GM19240 (cell line): Measurements from ENCODE around the gene C9orf50.

Experiments used
- DNase-seq: peaks from one replicate; pipeline ENCODE4 v3.0.0; 2011; ENCODE audit warnings: low spot score; ENCODE audit not compliant: insufficient read length

Gene C9orf50

DNA sequence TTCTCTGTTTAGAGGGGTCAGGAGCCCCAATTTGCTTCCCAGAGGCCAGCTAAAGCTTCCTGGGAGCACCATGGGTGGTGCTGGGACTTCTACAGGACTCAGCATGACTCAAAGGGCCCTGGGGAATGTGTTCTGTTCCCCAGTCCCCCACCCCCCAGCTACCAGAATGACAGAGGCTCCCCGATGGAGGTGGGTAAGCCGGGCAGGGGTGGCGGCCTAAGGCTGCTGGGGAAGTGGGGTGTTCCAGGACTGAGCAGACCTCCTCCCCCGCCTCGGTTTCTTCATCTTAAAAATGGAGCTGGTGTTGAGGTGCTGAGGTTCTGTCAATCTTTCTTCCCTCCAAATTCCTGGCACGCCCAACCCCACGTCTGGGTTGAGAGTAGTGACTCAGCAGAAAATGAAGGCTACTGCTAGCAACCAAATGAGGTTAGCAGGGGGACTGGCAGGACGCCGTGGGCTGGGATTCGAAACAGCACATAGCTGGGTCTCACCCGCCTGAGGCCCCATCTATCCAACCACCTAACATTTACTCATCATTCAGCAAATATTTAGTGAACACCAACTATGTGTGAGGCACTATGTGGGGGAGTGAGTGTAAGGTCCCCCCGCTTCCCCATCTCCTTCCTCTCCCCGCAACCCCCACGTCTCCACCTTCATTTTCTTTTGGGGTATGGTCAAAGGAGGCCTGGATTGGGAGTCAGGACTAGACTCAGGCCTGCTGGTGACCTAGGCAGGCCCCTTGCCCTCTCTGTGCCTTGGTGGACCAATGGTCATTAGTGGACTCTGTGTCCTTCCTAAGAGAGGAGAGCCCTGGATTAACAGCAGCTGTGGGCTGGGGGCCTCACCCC is 50.2 kb downstream of the C9orf50 start:
- no peak for DNase-seq

DNA sequence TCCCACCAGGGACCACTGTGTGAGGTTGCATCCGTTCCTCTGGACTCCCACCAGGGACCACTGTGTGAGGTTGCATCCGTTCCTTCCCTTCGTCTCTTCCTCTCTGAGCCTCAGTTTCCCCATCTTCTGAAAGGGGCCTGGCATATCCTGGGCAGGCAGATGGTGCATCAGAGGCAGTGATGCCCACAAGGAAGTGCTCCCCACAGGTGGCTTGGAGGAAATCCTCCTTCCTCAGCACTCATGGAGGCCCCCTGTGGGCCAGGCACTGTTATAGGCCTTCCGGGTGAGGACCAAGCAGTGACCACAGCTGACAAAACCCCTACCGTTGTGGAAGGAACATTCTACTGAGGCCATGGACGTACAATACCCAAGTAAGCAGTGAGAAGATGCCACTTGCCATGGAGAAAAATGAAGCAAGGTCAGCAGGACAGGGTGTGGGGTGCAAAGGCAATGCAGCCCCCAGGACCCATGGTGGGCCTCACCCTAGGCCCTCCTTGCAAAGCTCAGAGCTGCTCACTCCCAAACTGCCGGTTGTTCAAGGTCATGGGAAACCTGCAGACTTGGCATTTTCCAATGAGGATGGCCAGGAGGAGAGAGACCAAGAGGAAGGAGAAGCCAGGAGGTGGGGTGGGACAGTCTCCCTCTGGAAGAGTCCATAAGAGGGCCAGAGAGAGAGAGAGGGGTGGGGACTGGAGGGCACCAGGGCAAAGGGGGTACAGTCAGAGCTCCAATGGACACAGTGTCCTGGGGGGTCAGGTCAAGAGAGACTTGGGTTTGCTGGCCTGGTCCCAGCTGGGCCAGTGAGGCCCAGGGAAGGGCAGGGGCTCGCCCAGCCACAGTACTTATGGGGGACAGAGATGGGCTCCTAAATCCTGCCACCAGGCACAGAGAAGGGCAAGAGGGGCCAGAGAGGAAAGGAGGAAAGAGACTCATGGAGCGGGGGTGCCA is 51.1 kb downstream of the C9orf50 start:
- no peak for DNase-seq

DNA sequence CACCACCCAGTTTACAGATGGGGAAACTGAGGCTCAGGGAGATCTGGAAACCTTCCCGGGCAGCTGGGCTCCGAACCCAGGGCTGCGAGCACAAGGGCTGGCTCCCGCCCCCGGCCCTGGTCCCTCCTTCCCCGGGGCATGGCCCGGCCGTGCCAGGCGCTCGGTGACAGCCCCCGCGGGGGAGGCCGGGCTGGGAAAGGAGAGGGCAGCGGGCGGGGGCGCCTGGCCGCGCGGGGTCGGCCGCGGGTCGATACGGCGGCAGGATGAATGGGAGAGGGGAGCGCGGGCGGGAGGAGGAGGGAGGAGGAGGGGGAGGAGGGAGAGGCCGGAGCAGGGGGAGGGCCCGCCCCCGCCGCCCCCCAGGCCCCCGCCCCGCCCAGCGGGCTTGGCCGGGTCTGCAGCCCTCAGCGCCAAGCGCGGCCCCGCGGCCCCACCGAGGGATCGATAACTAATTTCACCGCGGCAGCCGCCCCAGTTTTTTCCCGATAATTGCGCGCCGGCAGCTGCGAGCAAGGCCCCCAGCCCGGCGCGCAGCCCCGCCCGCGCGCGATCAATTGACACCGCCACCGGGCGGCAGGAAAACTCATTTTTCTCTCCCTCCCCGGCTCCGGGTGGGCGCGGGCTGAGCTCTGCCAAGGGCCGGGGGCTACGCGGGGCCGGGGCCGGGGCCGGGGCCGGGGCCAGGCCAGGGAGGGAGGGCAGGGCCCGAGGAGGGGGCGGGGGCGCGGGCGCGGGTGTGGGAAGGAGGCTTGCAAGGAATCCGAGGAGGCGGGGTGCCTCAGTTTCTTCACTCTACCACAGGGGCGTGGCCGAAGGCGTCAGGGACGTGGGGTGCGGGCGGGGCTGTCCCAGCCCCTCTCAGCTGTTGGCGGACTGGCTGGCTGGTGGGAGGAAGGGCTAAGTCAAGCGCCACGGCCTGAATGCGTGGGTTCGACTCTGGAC is 52.1 kb downstream of the C9orf50 start:
- DNase-seq, result no peak

DNA sequence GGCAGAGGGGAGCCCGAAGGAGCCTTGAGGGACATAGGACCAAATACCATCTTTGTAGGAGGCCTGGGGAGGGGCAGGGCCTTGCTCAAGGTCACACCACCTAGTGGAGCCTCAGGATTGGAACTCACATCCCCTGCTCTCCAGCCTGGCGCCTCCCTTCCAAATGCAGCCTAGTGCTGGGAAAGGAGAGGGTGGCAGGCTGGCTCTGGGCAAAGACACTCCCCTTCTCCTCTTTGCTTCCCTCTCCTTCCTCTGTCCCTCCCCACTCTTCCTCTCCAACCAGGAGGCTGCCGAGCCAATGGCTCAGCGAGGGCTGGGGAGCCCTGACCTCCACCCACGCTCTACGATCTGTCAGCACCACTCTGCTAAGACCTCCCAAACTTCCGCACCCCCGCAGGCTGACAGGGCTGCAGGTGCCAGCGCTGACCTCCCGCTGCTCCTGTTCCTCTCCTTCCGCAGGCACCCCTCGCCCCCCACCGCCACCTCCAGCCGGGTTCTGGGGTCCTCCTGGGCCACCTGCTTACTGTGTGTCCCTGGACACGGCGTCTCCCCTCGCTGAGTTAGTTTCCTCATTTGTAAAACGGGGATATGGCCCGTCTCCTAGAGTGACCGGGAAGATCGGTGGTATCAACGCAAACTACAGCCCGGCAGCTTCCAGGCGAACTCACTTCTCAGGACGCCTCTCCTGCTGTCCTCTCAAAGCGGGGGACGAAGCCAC is 52.9 kb downstream of the C9orf50 start:
- no peak for DNase-seq

DNA sequence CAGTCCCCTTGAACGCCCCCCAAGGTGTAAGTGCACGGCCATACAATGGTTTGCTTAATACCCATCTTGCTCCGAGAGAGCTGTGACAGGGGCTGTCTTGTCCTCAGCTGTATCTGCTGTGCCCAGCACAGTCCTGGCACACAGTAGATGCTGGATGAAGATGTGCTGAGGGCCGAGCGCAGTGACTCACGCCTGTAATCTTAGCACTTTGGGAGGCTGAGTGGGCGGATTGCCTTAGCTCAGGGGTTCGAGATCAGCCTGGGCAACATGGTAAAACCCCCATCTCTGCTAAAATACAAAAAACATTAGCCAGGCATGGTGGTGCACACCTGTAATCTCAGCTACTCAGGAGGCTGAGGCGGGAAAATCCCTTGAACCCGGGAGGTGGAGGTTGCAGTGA is 53.6 kb downstream of the C9orf50 start:
- no peak for DNase-seq

DNA sequence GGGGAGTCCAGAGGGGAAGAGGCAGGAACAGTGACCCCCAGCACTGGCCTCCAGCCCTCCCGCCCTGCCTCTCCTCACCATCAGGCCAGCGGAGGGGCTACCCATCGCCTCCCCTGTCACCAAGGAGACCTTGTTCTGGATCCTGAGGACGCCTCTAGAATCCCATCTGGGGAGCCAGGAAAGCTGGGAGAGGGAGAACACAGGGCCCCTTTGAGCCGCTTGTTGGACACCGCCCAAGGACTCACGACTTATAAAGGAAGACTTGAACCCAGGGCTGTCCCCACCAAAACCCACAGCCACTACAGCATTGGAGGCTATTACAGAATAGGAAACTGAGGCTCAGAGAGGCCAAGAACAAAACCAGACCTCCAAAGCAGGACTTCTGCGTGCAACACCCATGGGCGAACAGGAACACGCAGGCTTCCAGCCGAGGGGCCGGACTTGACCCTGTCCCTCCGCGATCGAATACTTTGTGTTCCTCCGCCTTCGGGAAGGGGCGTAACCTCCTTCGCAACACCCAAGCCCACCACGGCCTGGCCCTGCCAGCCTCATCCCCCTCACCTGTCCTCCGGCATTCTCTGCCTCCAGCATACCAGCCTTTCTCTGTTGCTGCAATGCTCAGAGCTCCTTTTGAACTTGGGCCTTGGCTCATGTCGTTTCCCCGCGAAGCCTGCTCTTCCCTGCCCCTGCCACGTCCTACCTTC is 54.2 kb downstream of the C9orf50 start:
- no peak for DNase-seq

DNA sequence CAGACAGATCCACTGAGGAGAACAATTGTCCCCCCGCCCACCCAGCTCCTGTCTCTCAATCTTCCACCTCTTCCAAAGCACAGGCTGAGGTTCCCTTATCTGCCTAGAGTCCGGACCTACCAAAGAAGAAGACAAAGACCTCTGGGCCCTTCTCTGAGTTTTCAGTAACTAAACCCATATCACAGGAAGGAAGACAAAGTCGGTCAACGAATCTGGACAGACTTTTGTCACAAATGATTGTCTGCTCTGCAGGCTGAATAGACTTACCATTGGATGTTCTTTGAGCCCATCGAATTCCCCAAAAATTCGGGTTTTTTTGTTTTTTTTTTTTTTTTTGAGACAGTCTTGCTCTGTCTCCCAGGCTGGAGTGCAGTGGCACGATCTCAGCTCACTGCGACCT is 58.0 kb downstream of the C9orf50 start:
- no peak for DNase-seq

DNA sequence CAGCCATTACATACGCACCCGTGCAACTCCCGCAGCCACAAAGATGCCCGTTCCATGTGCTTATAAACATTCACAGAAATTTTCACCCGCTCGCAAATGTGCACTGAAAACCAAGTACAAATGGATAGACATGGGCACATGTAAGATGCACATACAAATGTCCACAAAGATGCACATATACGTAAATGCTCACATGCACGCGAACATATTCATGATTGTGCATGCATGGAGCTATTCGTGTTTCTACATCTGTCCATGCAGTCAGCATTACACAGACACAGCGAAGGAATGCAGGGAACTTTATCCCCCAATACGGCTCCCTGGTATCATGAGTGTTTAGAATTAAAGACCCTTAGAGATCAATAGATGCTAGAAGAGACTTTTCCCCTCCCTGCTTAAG is 58.4 kb downstream of the C9orf50 start:
- DNase-seq, result no peak
